Breast epithelium (tissue), 3 donors: ENCODE measurements around the gene CDH20.

Experiments used
- POLR2A ChIP-seq: fragments of 450-650 bp; IDR thresholded peaks from one replicate; pipeline ENCODE4 v1.6.1; 2016; ENCODE audit warnings: antibody characterized with exemption, mild to moderate bottlenecking, moderate library complexity
- POLR2AphosphoS5 ChIP-seq, 3 donors: sonication (generic); formaldehyde crosslinking; IDR thresholded peaks; one replicate each; pipeline ENCODE4 v1.6.1; 2017; ENCODE audit warnings: antibody characterized with exemption in 3 of 3
- TF ChIP-seq, protein P1 (sequence below), 3 donors: fragments of 450-650 bp; IDR thresholded peaks; one replicate each; pipeline ENCODE4 v1.5.1; 2016 to 2017; ENCODE audit warnings: antibody characterized with exemption in 3 of 3, mild to moderate bottlenecking in 3 of 3, moderate library complexity in 3 of 3

DNA sequence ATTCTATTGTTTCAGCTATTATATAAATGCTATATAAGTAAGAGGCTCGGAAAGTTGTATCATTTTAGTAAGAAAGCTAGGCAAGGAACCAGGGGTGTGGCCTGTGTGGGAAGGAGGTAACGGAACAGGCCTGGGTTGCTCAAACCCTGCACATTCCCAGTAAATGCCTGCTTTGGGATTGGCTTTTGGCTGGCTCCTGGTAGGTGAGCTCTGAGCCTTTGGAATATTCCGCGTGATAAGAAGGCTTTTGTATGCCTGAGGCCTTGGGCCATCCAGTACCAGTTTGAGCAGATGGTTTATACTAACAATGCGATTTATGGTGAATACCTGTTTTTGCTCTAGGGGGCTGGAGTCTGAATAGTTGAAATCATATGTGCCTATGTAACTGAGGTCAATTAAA, 42.6 kb upstream of the CDH20 start:
- TF ChIP-seq, protein P1, sequence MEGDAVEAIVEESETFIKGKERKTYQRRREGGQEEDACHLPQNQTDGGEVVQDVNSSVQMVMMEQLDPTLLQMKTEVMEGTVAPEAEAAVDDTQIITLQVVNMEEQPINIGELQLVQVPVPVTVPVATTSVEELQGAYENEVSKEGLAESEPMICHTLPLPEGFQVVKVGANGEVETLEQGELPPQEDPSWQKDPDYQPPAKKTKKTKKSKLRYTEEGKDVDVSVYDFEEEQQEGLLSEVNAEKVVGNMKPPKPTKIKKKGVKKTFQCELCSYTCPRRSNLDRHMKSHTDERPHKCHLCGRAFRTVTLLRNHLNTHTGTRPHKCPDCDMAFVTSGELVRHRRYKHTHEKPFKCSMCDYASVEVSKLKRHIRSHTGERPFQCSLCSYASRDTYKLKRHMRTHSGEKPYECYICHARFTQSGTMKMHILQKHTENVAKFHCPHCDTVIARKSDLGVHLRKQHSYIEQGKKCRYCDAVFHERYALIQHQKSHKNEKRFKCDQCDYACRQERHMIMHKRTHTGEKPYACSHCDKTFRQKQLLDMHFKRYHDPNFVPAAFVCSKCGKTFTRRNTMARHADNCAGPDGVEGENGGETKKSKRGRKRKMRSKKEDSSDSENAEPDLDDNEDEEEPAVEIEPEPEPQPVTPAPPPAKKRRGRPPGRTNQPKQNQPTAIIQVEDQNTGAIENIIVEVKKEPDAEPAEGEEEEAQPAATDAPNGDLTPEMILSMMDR (IDR thresholded peaks at IDR 0.05): no peak
- no peak for TF ChIP-seq POLR2AphosphoS5 (IDR thresholded peaks at IDR 0.05)
- TF ChIP-seq POLR2A: no peak
